ENCODE data around the gene OR2T27.

- TF ChIP-seq CTCF (IDR thresholded peaks at IDR 0.05) (no peak), POLR2A (IDR thresholded peaks at IDR 0.05) (no peak)
Observed at GRCh38 chr1:248696774-248697173, 41.4 kb upstream of the OR2T27 start.
